Keratinocyte (primary cell): Measurements from ENCODE around the gene KIF2C.

ENCODE experiments used
- CTCF ChIP-seq, 3 experiments: IDR thresholded peaks in 1 of 3; conservative IDR thresholded peaks in 1 of 3; optimal IDR thresholded peaks in 1 of 3; 2 replicates in 2 of 3; 3 replicates in 1 of 3; pipeline versions ENCODE3 to v1.5.1; 2011; ENCODE audit warnings: low read length in 3 of 3, mild to moderate bottlenecking in 3 of 3, moderate library complexity in 2 of 3, control low read depth in 1 of 3, inconsistent platforms in 1 of 3; ENCODE audit not compliant: insufficient read depth in 2 of 3; ENCODE audit errors: extremely low read depth in 1 of 3
- EZH2 ChIP-seq: IDR thresholded peaks from one replicate; pipeline ENCODE4 v1.6.1; 2012; ENCODE audit warnings: inconsistent platforms, mild to moderate bottlenecking, low read length, moderate library complexity

DNA sequence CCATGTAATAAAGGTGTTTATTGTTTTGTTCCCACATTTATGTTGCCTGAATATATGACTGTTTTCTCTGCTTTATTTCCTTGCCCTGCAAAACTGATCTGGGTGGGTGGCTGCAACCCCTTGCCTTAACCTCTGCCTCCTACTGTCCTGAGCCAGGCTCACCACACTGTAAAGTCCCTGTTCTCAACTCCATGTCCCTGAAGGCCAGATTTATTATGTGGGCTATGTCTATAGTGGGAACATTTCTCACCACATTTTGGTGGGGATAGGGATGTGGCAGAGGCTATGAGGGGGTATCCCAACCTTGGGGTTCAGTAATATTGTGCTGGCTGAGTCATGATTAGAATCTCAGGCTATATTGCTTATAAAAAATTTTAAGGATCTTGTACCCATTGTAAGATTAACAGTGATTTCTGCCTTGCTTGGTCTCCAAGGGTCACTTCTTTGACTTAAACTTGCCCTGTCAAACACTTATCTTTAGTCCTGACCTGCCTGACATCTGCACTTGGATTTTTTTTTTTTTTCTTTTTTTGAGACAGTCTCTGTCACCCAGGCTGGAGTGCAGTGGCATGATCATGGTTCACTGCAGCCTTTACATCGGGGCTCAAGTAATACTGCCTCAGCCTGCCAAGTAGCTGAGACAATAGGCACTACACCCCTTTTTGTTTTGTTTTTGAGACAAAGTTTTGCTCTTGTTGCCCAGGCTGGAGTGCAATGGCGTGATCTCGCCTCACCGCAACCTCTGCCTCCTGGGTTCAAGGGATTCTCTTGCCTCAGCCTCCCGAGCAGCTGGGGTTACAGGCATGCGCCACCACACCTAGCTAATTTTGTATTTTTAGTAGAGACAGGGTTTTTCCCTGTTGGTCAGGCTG is 39.3 kb downstream of the KIF2C start:
- TF ChIP-seq CTCF (optimal IDR thresholded peaks at IDR 0.05 in 1 of 3, IDR thresholded peaks at IDR 0.05 in 1 of 3, conservative IDR thresholded peaks at IDR 0.05 in 1 of 3; ENCODE audit: extremely low read depth in 1 of 3, insufficient read depth in 2 of 3, low read length in 3 of 3) (no peak), EZH2 (no peak)
